Astrocyte of the cerebellum (primary cell): ENCODE results near the gene PCDHAC2.

Experiments used
- DNase-seq: peaks from one replicate; pipeline ENCODE4 v3.0.0-alpha.2; 2011; ENCODE audit warnings: low read depth
- H3K4me3 ChIP-seq: 2 replicates; pipeline ENCODE4 v1.5.1; 2011; ENCODE audit warnings: mild to moderate bottlenecking, low read depth, low read length, moderate library complexity
- in situ Hi-C: cut with HindIII; loops from 2 replicates; pipeline ENCODE4 v1.10.0; 2017; ENCODE audit warnings: low sequenced_read_pairs
- TF ChIP-seq, protein P1 (sequence below): IDR thresholded peaks from 2 replicates; pipeline ENCODE4 v1.5.1; 2012; ENCODE audit warnings: low read length, low read depth, moderate library complexity, mild to moderate bottlenecking; ENCODE audit errors: missing control alignments

Gene PCDHAC2, protein sequence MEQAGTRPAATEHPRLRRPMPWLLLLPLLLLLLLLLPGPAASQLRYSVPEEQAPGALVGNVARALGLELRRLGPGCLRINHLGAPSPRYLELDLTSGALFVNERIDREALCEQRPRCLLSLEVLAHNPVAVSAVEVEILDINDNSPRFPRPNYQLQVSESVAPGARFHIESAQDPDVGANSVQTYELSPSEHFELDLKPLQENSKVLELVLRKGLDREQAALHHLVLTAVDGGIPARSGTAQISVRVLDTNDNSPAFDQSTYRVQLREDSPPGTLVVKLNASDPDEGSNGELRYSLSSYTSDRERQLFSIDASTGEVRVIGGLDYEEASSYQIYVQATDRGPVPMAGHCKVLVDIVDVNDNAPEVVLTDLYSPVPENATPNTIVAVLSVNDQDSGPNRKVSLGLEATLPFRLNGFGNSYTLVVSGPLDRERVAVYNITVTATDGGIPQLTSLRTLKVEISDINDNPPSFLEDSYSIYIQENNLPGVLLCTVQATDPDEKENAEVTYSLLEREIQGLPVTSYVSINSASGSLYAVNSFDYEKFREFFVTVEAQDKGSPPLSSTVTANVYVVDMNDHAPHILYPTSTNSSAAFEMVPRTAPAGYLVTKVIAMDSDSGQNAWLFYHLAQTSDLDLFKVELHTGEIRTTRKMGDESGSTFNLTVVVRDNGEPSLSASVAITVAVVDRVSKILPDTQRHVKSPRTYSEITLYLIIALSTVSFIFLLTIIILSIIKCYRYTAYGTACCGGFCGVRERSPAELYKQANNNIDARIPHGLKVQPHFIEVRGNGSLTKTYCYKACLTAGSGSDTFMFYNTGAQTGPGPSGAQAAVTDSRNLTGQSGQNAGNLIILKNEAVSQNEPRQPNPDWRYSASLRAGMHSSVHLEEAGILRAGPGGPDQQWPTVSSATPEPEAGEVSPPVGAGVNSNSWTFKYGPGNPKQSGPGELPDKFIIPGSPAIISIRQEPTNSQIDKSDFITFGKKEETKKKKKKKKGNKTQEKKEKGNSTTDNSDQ

DNA sequence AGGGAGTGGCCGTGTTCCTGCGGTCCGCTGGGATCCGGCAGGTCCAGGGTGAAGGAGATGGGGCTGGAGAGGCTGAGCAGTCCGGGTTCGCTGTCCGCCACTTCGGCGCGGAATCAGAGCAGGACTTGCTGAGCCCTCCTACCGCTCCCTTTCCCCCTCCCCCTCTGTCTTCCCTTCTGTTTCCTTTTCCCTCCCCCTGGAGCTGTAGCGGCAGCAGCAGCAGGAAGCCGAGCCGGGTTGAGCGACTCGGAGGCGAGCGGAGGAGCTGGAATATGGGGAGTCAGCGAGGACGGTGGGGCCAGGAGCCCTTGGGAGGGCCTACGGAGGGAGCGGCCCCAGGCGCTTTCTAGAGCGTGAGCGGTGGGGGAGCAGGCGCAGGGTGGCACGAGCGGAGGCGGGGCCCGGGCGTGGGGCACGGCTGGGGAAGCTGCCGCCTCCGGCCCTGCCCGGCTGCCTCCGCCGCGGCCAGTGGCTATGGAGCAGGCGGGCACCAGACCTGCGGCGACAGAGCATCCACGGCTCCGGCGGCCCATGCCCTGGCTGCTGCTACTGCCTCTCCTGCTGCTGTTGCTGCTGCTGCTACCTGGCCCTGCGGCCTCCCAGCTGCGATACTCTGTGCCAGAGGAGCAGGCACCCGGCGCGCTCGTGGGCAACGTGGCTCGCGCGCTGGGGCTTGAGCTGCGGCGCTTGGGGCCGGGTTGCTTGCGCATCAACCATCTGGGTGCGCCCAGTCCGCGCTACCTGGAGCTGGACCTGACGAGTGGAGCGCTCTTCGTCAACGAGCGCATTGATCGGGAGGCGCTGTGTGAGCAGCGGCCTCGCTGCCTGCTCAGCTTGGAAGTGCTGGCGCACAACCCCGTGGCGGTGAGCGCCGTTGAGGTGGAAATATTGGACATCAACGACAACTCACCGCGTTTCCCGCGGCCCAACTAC is at the start of gene PCDHAC2:
TSS of gene PCDHAC2 (plus strand) at position 184 of the 933 bp plus-strand sequence. CDS start at position 475, 291 bp downstream.
- in situ Hi-C loops, result no loop called here
- TF ChIP-seq, protein P1, sequence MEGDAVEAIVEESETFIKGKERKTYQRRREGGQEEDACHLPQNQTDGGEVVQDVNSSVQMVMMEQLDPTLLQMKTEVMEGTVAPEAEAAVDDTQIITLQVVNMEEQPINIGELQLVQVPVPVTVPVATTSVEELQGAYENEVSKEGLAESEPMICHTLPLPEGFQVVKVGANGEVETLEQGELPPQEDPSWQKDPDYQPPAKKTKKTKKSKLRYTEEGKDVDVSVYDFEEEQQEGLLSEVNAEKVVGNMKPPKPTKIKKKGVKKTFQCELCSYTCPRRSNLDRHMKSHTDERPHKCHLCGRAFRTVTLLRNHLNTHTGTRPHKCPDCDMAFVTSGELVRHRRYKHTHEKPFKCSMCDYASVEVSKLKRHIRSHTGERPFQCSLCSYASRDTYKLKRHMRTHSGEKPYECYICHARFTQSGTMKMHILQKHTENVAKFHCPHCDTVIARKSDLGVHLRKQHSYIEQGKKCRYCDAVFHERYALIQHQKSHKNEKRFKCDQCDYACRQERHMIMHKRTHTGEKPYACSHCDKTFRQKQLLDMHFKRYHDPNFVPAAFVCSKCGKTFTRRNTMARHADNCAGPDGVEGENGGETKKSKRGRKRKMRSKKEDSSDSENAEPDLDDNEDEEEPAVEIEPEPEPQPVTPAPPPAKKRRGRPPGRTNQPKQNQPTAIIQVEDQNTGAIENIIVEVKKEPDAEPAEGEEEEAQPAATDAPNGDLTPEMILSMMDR, result no peak
- H3K4me3 ChIP-seq, result peak within 1 kb of the TSS; percentile 43
- DNase-seq, result no peak

DNA sequence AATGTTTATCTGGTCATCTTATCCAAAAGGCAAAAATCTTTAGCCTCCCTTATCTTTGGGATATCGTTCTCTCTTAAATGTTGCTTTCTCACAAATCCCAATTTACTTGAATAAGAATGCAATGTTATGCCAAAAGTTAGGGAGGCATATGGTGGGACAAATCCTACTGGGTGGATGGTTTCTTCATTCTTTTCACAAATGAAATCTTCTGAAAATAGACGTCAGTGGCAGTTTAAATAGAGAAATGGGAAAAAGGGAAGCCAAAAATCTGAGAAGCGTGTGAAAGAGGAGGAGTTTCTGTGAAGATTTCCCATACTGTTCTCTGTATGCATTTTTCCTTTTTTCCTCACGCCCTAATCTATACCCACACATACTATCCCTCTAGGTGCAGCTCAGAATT is 42.7 kb upstream of the PCDHAC2 start:
- TF ChIP-seq, protein P1, result no peak
- in situ Hi-C loops, result no loop called here
- DNase-seq, result no peak
- H3K4me3 ChIP-seq, result no peak overlapping the region

DNA sequence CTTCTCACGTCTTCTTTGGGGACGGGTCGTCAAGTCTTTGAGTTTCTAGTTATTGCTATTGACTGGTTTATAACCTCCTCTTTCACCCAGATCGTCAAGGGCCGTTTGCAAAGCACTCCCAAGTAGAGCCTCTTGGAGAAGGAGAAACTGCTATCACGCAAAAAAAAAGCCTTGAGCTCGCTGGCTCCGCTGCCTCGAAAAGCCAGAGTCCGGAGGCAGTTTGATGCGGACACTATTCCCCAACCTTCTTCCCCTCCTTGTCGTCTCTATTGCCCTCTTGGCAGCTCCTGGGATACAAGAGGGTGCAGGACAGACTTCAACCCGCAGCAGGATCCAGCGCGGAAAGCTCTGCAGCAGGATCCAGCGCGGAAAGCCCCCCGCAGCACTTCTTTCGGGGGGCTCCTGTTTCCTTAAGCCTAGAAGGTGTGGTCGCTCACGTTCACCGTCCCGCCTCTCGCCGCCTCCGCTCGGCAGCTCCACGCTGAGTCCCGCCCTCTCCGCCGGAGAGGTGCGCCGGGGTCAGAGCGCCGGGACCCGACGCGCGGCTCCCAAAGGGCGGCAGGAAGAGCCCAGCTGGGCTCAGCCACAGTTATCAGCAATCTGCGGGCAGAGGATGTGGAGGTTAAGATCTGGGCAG is 40.4 kb upstream of the PCDHAC2 start, which contains the start of gene PCDHAC1:
TSS of gene PCDHAC1 (plus strand) at position 494 of the 637 bp plus-strand sequence. CDS start 594 bp downstream, outside the sequence.
- in situ Hi-C loops, result no loop called here
- TF ChIP-seq, protein P1, result no peak
- peak within 1 kb of the TSS; percentile 29 for H3K4me3 ChIP-seq
- no peak for DNase-seq

DNA sequence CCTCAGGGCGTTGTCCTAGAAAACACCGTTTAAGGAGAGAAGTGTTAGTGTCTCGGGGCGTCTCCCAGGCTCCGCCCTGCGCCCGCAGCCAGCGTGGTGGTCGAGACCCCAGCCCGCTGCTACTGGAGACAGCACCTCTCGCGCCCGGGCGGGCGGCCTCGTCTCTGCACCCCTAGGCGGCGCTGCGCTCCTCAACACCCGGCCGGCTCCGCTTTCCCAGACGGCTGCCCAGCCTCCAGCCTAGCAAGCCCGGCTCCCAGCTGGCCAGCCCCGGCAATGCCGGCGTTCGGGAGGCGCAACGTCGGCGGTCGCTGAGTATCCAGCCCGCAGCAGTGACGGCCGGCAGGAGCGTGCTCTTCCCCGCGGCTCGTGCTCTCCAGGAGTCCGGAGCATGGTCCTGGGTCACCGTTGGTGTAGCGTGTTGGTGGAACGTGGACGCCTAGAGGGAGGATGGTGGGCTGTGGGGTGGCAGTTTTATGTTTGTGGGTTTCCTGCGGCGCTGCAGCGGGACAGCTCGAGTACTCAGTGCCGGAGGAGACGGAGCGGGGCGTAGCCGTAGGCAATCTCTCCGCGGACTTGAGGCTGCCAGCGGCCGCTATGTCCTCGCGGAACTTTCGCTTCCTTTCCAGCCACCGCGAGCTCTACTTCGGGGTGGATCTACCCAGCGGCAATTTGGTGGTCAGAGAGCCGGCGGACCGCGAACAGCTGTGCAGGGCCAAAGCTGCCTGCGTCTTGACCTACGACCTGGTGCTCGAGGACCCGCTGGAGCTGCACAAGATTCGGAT is 39.6 kb upstream of the PCDHAC2 start:
- TF ChIP-seq, protein P1, result peak; percentile 40
- no peak for DNase-seq
- in situ Hi-C loops, result no loop called here
- H3K4me3 ChIP-seq, result peak overlapping the region; percentile 29

DNA sequence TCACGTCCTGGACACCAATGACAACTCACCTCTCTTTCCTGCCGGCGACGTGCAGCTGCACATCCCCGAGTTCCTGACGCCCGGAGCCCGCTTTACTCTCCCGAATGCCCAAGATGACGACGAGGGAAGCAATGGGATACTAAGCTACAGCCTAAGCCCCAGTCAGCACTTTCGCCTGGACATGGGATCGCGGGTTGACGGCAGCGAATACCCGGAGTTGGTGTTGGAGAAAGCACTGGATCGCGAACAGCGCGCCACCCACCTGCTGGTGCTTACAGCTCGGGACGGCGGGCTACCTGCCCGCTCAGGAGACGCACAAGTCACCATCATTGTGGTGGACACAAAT is 39.1 kb upstream of the PCDHAC2 start:
- TF ChIP-seq, protein P1, result no peak
- in situ Hi-C loops, result no loop called here
- peak overlapping the region; percentile 29 for H3K4me3 ChIP-seq
- DNase-seq, result no peak
